GM19035 (cell line): ENCODE results near the gene POLR3K.

Experiments used
- ATAC-seq: cut with Tn5 transposase; IDR thresholded peaks from one replicate; pipeline ENCODE4 v1.9.1; 2021; ENCODE audit not compliant: unreplicated experiment

Gene POLR3K

GRCh38 chr16:53346-54236, at the start of gene POLR3K, which contains the start of gene SNRNP25:
POLR3K (minus strand) TSS chr16:53608; CDS start chr16:53586, 22 bp downstream.
SNRNP25 (plus strand) TSS chr16:53828; CDS start chr16:54017, 189 bp downstream.
- ATAC-seq: peak; percentile 93

- no peak for ATAC-seq
Measured at GRCh38 chr16:102060-102855, 48.9 kb upstream of the POLR3K start.

DNA sequence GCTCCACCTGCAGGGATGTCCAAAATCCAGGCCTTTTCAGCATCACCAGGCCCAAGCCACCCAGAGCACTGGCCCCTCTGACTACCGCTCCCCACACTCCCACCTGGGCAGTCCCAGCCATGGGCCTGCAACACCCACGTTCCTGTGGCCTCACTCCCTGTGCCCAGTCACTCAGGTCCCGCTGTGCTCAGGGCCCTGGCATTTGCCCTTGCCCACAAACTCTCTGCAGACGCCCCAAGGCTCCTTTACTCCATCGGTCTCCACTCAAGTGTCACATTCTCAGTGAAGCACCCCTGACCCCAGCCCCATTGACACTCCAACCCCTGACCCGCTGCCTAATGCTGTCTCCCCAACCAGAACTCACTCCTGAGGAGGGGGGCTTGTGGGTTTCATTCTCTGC, 48.2 kb upstream of the POLR3K start:
- ATAC-seq: no peak

GRCh38 chr16:100989-101388, 47.6 kb upstream of the POLR3K start:
- ATAC-seq: no peak

DNA sequence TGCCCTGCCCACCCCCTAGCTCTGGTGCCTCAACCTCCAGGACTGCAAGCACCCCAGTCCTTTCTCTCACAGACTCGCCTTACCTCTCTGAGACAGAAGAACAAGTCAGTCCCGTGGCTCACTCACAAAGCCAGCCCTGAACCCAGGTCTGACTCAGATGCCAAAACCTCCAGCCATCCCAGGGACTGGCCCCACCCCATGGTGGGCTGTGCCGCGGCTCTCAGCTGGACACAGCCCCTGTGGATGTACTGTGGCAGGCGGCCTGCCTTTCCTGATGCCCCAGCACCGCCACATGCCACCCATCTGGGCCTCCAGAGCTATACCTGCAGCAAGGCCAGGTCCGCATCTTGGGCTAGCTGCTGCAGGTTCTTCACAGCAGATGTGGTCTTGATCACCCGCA, 44.4 kb upstream of the POLR3K start:
- no peak for ATAC-seq

DNA sequence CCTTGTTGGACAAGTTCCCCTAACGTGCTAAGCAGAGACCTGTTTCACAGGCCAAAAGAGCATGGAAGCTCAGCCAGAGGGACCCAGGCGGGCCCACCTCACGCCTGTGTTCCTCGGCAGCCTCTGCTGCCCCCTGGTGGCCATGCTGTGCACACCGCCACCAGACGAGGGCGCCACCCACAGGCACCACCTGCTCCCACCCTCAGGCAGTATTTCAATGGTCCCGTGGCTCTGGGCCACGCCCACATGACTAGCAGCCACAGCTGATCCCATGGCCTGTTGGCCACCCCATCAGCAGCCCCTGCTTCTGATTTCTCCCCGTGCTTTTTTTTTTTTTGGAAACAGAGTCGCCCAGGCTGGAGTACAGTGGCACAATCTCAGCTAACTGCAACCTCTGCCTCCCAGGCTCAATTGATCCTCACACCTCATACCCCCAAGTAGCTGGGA, 43.5 kb upstream of the POLR3K start:
- peak; percentile 57 for ATAC-seq

- ATAC-seq: no peak
Measured at GRCh38 chr16:94918-95265, 41.5 kb upstream of the POLR3K start.

DNA sequence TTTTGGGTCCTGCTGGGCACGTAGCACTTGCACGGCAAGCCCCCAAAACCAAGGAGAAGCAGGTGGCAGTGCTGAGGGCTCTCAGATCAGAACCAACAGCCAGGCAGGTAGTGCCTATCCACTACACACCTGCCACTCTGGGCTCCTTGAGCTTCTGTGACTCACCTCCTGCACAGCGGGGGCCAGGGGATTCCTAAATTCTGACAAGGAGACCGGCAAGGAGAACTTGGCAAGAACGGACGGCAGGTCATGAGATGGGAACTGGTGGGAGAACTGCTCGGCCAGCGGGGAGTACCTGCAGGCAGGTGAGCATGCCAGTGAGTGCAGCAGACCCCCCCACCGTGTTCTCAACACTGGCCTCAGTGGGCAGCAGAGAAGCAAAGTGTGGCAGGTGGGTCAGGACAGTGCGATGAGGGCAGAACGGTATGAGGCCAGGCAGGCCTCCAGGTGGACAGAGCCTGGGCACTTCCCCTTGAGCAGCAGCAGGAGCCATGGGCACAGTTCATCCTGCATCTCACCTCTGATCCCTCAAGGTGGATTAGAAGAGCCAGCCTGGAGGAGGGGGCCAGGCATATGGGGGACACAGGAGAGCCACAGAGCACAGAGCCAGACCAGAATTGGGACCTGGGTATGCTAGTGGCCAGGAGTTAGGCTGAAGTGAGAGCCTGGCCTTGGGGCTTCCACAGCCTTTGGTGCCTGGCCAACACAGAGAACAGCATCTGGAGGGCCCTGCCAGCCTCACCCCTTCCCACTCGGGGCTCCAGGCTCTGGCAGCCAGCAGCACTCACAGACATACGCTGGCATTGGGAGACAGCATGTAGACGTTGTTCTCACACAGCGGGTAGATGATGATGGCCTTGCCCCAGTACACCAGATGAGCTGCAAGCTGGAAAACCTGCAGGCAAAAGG, 39.3 kb upstream of the POLR3K start:
- no peak for ATAC-seq

DNA sequence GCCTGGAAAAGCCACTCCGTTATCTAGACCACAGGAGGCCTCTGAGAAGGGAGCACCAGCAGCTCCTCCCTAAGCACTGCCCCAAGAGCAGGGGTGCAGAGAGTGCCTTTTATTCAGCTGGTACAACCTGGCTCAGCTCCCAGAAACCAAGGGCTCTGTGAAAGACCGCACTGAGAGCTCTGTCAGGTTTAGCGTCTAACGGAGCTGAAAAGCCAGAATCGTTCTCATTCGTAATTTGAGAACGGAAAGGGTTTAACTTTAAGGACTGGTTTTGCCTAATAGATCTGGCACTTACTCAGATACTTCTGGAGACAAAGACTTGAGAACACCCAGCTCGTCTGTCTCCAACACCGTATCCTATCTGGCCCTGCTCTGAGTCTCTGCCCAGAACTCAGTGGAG, 38.1 kb upstream of the POLR3K start:
- no peak for ATAC-seq

DNA sequence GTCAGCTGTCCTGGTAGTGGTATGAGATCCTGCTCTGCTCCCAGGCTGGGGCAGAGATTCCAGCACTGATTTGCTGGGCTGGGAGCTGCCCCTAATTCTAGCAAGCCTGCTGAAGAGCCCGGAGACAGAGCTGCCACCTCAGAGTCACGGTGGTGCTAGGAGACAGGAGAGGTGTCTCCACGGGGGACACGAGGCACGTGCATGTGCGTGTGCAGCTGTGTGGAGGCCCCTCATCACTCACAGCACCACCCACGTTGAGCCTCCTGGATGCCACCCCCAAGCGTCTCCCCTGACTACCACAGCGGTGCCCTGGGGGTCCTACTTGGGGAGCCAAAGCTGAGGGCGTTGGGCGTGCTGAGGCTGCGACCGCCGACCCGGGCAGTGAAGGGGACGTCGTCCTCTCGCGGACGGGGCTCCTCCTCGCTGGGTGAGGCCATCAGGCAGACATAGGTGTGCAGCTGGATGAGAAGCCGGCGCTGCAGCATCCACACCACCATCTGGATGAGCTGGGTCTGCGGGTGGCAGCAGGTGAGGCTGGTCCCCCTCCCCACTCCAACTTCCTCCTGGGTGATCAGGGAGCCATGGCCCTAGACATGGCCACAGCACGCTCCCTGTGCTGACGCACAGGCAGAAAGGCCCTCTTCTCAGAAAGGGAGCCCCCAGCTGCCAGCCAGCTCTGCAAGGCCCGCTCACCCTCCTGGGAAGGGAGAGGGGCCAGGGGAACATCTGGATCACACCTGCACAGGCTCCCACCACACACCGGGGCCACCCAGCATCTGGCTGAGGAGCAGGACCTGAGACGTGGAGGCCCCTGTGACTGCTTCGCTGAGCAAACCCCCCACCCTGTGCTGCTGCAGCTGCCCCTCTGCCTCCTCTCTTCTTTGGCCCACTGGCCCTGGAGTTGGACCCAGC, 36.2 kb upstream of the POLR3K start:
- no peak for ATAC-seq

DNA sequence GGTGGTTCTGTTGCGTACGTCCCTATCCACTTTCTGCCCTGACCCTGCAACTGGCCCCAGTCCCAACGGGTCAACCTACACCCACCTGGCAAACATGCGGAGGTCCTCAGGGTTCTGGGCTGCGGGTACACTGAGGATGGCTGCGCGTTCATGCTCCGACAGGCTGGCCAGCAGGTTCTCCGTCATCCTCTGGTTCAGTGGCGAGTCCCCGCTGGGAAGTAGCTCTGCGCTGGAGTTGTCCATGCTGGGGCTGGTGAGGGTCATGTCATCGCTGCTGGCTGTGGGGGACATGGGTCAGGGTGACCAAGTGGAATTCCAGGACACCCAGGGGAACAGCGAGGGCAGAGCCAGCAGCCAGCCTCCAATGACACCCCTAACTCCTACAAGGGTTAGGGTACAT, 35.2 kb upstream of the POLR3K start:
- ATAC-seq: no peak

DNA sequence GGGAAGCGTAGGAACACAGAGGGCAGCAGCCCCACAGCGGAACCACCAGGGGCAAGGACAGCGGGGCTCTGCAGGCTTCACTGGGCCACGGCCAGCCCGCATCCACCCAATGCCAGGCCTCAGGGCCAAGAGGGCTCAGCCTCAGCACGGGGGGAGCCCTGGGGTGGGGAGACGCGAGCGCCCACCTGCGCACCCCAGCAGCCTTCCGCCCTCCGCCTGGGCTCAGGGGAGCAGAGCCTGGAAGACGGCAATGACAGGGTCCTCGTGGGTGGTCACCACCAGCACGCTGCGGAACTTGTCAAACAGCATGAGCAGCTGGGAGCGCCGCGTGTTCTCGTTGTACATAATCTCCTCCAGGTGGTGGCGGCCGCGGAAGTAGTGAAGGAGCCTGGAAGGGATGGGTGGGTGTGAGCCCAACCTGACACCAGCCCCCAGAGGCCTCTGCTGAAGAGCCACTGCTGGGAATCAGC, 33.1 kb upstream of the POLR3K start:
- no peak for ATAC-seq

DNA sequence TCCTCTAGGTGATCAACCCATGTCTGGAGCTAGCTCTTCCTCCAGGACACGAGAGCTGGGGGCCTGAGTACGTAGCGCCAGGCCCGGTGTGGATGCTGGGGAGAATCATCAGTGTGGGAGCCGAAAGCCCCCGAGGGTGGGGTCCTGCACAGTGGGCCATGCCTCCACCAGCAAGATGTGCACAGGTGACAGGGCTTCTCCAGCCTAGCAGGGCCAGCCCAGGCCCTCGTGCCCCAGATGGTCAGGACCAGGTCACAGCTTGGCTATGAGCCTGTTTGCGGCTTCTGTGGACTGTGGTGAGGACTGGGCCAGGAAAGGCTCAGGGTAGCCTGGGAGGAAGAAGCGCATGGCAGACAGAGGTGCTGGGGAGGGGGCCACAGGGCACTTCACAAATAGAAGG, 32.5 kb upstream of the POLR3K start:
- no peak for ATAC-seq

- ATAC-seq: no peak
Measured at GRCh38 chr16:85407-85782, 32.0 kb upstream of the POLR3K start.

DNA sequence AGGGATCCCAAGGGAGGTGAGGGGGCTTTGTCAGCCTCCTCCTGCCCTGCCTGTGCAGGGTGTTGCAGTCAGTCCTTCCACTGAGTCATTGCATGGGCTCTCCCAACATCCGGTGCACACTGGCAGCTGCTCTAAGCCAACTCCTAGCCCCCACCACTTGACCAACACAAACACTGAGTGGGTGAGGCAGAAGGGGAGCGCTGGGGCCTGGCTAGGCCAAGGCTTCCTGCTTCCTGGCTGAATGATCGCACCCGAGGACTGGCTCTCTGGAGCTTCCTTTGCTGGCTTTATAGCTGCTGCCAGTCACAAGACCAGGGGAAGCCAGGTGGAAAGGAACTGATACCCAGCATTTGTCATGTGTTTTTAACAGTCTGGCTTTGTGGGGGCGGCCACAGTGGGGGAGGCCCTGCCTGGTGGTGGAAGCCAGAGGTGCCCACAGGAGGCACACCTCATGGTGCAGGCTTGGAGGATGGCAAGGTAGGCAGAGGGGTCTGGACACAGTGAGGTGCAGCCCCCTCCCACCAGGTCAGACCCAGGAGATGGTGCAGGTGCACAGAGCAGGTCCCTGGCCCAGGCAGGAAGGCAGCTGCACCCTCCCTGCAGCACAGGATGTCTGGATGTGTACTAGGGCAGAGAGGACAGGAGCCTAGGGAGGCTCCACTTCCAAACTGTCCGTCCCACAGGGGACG, 31.5 kb upstream of the POLR3K start:
- no peak for ATAC-seq

DNA sequence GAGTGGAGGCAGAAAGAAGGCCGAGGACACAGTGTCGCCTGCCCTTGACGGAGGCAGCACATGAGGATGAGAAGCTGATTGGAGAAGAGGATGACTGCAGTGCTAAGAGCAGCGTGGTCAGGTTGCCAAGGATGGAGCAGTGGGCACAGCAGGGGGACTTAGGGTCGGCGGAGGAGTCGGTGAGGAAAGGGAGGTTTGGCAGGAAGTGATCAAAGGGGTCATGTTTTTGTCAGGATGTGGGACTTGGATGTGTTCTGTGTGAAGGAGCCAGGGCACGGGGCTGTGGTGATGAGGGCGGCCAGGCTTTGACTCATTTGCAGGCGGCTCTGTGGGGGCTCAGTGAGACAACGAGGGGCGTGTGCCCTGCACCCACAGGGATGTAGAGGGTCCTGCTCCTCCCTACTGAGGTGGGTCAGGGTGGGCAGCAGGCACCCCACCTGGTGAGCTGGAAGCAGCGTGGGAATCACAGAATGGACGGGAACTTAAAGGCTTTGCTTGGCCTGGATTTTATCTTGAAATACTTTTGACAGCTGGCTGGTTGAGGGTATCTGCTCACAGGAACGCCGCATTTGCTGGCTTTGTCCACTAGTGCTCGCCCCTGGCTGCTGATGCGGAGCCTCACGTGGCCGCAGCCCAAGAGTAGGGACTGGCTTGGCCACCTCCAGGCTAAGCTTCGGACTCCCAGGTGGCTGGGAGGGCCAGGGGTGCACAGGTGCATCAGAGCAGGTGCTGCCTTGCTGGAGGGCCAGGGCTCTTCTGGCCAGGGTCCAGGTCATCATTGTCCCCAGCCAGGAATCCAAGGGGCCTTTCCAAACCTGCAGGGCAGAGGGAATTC, 30.6 kb upstream of the POLR3K start:
- no peak for ATAC-seq

DNA sequence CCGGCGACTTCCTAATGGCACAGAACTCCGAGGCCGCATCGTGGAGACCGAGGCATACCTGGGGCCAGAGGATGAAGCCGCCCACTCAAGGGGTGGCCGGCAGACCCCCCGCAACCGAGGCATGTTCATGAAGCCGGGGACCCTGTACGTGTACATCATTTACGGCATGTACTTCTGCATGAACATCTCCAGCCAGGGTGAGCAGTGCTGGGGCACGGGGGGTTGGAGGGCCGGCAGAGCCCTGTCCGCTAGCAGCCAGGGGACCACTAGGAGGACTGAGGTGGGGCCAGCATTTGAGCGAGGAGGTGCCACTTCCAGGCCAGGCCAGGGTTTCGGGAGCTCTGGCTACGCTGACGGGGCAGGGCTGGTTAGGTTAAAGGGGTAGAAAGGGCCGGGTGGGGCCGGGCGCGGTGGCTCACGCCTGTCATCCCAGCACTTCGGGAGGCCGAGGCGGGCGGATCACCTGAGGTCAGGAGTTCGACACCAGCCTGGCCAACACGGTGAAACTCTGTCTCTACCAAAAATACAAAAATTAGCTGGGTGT, 29.7 kb upstream of the POLR3K start:
- ATAC-seq: no peak
